HK-2 (cell line): ENCODE measurements around the gene TNFAIP8.

Source experiments
- DNase-seq: peaks from one replicate; pipeline ENCODE4 v3.0.0-alpha.2; 2018; ENCODE audit not compliant: unreplicated experiment

Gene TNFAIP8

DNA sequence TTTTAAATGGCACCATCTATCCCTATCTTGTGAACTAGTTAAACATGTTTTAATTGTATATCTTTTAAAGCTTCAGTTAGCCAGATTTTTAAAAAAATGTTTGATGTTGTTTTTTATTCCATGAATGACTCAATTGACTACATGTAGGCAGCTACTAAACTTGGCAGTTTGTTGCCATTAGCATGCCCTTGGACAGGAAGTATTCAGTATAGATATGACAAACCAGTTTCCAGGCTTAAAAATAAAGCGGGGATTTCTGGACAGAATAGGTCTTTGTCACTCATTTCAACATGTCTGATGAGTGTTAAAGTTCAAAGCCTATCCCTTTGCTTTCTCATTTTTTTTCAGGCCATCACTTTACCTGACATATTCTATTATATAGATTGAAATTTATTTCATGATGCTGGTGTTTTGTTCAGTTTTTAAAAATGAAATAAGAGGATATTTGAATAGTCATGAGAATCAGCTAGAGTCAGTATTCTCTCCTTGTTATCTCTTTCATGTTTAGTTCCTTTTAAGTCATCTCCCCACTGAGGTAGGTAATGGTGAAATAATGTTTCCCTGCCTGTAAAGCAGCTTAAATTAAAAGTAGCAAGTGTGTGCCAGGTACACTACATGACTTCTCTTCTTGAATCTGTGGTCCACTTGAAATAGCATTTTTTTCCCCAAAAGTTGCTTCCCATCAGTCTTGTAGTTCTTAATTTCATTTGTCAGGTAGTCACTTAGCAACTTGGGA is 11.9 kb downstream of the TNFAIP8 start:
- no peak for DNase-seq

DNA sequence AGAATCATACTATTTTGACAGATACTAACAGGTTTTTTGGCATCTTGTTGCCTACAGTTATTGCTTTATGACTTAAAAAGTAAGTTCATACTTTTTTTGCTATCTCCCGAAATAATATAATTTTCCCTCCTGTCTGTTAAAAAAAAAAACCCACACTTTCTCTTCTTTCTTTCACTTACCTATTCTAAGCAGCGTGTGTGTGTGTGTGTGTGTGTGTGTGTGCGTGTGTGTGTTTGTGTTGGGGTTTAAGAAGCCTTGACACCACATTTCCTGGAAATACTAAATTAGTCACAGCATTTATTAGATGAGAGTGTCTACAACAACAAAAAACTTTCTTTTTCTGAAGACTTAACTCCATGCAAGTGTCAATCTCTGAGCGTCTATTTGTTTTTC is 12.4 kb downstream of the TNFAIP8 start:
- no peak for DNase-seq

DNA sequence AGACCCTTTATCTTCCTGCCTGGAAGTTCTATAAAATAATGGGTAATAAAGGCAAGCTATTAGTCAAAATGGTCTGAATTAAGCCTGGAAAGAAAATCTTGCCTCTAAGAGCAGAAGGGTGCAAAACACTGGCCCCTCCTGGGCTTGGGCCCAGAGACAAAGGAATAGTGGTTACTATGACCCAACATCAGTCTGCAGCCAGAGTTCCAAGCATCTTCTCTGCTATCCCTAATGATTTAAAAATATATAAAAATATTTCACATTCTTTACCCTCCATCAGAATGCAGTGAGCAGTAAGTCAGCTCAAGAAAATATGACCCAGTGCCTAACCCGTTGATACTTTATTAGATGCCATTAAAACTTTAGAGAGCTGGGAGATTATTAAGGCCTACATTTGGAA is 14.7 kb downstream of the TNFAIP8 start:
- no peak for DNase-seq

DNA sequence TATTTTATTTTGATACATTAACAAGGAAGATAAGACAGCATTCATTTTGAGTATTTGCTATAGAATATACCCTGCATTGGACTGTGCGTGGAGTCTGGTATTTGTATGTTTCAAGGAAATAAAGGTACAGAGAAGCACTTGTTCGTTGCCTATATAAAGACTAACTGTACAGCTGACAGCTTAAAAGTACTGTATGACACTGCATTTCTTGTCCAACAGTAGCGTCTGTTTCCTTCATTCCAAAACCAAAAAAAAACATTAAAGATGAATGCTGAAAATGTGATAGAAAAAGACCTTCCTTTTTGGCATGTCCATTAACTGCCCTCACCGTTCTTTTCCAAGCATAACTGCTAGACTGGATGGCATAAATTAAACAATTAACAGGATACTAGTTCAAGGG is 15.3 kb downstream of the TNFAIP8 start:
- DNase-seq = no peak

DNA sequence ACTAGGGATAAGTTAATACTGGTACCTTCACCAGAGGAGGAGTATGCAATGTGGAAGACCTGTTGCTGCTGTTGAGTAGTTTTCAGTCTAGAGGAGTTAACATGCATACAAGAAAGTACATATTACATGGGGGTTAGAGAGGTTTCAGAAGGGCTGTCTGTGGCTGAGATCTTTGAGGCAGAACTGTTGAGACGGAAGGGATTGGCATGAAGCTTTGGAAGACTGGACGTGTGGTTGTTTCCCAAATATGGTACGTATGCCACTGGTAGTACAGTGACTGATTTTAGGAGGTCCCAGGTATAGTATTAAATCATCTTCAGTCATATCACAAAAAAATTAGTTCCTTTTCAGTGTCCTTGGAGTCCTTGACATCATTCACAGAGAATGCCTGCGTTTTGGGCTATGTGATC is 17.6 kb downstream of the TNFAIP8 start:
- DNase-seq = no peak

DNA sequence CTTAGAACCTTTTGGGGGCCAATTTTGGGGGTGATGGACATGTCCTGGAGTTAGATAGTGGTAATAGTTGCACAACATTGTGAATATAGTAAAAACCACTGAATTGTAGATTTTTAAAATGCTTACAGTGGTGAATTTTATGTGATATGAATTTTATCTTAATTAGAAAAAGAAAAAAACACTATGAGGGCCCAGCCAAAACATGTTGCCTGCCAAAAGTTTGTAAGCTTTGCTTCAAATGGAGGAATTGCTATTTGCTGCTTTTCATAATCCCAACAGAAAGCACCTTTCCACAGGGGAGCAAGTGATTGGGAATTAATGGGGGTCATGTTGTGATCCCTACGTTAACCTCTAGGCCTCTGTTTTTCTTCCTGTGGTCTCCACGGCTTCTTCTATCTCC is 19.1 kb downstream of the TNFAIP8 start:
- no peak for DNase-seq

DNA sequence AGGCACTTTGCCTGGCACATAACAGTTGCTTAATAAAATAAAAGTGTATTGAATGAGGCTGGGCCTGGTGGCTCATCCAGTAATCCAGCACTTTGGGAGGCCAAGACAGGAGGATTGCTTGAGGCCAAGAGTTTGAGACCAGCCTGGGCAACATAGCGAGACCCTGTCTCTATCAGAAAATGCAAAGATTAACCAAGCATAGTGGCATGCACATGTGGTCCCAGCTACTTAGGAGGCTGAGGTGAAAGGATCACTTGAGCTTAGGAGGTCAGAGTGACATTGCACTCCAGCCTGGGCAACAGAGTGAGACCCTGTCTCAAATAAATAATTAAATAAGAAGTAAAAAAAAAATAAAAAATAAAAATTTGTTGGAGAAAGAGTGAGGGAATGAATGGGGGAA is 21.2 kb downstream of the TNFAIP8 start:
- no peak for DNase-seq

DNA sequence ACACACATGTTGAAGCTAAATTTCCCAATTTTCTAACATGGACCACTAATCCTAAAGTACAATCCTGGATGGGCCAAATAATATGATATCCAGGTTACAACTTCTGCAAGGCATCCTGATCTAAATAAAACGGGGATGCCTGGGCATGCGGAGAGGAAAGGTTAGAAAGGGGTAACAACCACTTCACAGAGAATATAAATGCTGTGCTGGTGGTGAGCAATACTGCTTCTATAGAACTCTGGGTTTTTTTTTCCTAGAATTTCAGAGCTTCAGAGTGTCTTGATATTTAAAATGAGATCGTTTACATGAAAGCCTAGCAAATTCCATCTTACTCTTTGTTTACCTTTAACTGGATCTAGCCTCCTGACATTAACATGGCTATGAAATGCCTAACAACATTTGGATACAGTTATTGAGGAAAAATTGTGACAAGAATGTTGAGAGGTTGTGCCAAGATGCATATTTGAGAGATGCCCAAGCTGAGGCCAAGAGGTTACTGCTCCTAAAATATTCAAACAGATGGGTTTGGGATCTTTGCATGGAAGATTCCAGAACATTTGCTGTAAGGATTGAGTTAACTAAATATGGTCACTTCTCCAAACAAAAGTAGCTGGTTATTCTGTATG is 22.4 kb downstream of the TNFAIP8 start:
- no peak for DNase-seq

DNA sequence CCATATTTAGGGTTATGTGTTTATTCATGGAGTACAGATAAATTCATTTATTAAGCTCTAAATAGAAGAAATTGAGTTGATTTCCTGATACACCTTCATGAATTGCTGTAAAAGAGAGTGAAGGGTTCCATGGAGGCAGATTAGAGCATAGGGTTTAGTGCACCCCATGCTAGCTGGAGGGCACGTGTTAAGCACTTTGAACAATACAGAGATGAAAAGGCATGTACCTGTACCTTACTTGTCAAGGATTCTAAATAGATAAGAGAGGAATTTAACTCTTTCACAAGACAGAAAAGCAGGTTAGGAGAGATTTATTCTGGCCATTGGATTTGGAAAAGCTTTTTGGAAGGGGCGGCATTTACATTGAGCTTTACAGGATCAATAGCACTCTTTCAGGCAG is 23.3 kb downstream of the TNFAIP8 start:
- DNase-seq = no peak

DNA sequence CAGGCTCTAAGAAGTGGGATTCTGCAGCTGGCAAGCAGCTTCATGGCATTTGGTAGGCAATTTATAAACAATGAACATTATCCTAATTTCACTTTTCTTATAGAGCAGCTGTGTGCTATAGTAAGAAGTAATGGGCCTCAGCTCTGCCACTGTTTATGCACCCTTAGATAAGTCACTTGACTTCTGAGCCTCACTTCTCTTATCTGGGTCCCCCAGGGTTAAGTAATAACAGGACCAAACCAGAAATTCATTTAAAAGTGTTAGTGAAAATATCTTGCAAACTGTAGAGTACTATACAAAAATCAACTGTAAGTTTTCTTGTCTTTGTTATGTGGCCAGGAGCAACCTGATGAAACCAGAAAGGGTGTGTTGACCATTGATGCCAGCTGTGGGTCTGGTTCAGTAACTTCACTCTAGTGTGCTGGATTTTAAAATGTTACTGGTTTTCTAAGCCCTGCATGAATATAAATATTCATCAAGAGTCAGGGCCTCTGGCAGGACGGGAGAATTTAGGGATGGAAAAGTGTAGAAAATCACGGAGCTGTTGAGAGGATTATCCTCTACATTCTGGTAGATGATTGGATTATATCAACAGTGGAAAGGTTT is 24.2 kb downstream of the TNFAIP8 start:
- no peak for DNase-seq

DNA sequence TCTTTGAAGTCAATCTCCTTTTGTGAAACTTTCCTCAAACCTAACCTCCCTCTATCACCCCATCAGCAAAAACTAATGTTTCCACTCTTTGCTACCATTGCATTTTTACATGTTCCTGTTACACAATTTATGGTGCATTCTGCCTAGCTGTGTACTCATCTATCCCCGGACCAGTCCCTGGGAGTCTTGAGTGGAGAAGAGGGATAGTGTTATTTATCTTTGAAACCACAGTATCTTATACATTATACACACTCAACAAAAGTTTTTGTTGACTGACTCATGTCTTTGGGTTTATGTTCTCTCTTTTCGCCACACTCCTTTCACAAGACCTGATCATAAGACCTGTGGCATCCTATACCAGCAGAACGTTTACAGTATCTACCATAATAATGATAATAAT is 26.4 kb downstream of the TNFAIP8 start:
- no peak for DNase-seq

DNA sequence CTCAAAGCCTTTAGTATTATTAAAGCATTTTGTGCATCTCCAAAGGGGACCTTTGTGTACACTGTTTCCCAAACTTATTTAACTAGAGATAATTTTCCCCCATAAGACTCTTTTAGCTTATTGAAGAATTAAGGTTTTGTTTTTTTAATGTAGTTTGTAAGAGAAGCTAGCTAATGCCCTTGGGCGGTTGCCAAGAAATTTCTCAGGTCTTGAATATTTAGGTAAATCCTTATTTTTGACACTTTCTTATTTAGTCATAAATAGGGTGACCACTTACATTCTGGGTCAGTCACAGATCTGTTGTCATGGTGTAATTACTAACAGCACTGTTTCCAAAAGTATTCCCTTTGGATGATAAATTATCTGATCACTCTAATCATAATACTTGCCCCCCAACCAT is 27.2 kb downstream of the TNFAIP8 start:
- no peak for DNase-seq

DNA sequence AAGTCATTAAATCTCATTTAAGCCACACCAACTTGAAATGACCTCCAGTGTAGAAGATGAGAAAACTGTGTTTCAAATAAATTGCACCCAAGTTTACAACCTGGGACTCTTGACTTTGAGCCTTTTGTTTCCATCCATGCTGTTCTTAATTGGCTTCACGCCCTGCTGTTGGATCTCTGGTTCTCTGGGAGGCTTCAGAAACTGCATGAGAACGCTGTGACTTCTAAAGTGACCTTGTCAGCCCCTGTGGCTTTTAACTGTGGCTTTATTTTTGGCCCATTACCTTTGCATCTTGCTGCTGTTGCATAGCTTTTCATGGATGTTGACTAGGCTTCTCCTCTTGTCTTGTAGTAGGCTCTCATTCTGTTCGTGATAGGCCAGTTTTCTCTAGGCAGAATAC is 29.3 kb downstream of the TNFAIP8 start:
- DNase-seq = no peak

DNA sequence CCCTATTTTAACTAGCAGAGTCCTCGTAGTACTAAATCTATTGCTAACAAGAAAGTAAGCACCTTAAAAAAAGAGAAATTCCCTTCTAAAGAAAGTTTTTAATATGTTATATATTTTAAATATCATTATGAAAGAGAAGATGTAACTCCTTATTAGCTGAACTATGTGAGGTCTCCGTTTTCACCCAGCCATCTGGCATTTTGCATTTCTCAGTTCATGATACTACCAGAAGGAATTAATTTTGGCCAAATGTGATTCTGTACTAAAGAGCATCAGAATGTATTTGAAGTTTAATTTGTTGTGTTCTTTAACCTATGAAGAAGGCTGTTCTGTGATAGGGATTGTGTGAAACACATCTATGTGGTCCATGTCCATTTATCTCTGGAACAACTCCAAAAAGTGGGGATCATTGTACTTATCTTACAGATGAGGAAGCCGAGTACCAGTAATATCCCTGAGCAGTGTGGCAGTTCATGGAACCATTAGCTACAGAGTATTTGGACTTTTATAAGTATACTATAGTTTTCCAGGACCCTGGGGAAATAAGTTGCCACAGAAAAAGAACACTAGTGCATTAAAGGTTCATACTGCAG is 29.8 kb downstream of the TNFAIP8 start:
- no peak for DNase-seq

DNA sequence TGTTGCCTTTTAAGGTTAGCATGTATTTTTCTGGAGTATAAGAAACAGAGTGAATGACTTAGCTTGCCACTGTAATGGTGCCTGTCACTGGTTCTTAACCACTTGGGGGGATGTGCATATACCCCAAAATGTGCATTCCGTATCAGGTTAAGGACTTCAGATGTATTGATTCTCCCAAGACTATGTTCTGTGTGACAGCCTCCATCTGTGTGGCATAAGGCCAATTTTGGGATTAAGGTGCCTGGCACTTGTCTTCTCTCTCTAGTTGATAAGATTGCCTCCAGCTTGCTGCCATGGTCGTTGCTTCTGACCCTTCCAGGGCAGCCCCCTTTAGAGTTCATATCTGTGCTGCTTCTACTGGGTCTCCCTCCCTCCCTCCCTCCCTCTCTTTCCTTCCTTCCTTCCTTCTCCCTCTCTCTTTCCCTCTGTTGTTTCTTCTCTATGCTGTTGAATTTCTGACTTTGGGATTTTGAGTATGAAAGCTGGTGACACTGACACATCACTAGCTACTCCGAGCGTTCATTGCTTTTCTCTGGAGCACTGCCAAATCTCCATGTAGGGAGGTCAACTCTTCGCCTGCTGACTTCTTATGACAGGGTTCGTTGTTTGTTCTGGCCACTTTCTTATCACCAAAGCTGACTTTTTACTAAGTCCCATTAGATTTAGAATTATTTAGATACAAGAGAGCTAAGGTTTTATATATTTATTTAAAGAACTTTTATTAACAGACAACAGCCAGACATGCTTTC is 31.0 kb downstream of the TNFAIP8 start:
- DNase-seq = no peak

DNA sequence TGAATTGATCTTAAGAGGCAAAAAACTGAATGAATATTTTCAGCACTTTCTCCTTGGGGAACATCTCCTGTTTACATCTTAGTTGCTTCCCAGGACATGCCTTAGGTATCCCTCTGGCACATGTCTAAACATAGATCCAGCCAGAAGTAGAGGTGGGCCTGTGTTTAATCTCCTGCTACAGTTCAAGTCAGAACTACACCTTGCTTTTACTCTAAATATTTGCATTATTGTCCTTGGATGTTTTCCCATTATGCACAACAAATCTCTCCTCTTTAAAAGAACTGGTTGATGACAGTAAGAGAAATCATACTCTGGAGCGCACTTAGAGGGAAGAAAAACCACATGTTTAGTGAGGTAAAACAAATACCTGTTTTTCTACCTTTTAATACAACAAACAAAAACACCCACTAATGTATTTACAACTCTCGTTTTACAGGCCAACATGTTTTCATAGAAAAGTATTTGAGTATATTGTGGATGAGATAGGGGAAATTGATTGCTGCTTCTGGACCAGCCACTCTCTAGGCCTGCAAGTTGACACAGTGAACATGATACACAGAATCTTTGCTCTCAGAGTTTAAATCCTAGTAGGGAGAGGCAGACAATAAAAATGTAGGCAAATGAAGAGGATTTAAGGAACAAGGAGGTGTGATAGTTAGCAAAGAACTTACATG is 32.3 kb downstream of the TNFAIP8 start:
- no peak for DNase-seq

DNA sequence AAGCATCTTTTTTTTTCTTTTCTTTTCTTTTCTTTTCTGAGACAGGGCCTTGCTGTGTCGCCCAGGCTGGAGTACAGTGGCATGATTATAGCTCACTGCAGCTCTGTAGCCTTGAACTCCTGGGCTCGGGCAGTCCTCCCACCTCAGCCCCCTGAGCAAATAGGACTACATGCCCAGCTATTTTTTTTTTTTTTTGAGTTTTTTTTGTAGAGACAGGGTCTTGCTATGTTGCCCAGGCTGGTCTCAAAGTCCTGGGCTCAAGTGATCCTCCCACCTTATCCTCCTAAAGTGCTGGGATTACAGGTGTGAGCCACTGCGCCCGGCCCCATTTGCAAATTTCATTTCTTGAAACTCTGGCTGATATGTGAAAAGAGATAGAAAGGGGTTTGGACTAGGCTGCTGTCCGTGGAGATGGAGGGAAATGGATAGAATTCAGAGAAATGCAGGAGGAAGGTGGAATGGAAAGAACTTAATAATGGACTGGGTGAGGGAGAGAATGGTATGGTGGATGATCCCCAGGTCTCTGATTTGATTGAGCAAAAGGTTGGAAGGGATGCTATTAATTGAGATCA is 32.9 kb downstream of the TNFAIP8 start:
- no peak for DNase-seq

DNA sequence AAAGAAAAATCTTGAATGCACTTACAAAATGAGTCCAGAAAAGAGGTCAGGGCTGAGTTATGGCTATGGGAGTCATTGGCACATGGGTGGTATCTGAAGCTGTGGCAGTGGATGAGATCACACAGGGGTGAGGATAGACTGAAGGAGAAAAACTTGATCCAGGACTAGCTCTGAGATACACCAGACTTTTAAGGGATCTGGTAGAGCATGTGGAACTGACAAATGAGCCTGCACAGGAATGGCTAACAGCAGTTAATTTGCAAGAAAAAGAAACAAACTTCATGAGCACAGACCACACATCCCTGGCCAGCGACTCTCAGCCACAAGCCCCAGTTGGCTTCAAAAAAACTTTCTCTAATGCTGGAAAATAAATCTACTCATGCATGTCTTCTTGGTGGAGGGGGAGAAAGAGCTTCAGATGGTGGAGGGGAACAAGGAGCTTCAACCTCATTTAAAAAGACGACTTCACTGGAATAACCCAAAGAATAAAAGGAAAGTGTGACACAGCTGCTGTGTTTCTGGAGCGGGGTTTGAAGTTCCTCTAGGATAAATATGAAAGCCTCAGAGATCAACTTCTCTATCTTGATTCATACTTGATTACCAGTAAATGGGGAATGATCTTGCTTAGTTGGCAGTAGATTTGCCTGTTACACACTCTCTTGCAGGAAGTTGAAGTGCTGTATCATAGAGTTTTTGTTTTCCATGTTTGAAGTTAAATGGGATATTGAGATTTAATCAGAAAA is 33.6 kb downstream of the TNFAIP8 start:
- DNase-seq = no peak

DNA sequence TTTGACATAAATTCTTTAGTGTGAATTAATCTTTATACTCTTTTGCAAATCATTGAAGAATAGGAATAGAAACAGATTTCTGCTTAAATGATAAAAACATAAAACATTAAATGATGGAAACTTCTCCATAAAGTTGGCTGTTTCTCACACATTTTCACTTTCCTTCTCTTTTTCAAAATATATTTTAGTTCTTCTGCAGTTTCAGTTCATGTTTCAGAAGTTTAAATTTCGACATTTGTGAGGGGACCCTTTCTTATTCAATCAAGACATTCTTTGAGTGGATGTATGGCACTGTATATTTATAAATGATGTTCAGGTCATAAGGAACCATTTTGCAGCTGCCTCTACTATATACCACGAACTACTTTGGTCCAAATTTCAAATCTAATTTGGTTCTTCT is 34.6 kb downstream of the TNFAIP8 start:
- DNase-seq = no peak

DNA sequence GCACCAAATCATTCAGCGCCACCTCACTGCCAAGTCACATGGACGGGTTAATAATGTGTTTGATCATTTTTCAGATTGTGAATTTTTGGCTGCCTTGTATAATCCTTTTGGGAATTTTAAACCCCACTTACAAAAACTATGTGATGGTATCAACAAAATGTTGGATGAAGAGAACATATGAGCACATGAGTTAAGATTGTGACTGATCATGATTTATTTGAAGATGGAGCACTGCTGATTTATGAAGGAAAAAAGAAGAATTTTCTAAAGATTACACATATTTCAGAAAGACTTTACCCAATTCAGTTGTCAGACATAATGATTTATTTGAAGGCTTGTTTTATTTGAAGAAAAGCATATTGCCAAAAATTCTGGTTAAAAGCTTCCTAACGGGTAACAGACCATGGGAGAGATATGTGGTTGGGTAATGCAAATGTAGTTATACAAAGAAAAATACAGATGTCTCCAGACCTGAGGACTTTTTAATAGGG is 37.4 kb downstream of the TNFAIP8 start:
- no peak for DNase-seq

DNA sequence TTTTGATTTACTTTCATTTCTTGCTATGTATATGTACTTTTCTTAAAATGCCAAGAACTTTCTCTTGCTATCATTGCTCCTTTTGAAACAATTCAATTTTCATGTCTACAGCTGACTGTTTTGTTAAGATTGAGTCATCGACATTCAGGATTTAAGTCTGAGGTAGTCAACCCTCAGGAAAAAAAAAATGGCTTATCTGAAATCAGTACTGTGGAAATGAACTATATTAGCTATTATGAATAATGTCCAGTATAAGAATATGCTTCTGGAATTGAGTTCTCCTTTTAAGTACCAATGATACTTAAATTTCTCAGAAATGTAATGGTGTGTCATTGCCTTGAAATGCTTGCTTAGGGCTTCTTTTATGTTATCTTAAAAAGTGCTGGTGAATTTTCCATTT is 37.9 kb downstream of the TNFAIP8 start:
- no peak for DNase-seq
